NCI-H146 treated with DMSO at 0.1 percent for 48 hours (cell line): ENCODE results near the gene ATP8B4.

ENCODE experiments used
- DNase-seq: peaks from one replicate; lab custom pipeline; 2025; ENCODE audit not compliant: unreplicated experiment; lab: John Stamatoyannopoulos, UW

ATP8B4 gene

DNA sequence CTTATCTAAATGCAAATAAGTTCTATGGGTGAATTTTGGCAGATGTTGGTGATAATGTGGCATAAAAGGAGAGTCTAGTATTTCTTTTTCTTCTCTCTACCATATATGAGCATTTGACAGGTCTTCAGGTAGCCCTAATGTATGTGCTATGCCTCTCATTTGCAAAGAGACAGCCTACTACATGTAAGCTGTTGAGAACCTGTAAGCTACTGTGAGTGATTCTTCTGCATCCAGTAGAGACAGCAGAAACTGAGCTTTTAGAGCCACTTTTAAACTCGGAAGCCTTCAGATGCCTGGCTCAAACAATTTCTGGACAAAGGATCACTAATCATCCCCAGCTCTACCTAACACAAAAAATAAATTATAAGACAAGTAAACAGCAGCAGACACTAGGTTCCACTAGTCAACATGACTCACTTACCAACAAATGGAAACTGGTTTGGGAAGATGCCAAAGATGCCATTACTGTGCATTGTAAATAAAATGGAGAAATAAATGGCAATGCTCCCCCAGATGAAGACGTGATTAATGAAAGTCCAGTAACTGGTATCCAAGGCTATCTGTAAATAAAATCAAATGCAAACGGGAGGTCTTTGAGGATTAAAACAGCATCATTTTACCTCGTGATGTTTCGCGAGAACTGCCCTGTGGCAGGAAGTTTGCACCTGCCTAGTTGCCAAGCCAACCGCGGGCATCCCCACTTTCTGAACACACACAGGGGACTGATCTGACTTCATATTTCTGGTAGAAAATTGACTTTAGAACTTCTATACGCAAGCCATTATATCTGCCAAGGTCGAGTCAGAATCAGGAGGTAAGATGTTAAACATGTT is 252.9 kb downstream of the ATP8B4 start:
- no peak for DNase-seq

DNA sequence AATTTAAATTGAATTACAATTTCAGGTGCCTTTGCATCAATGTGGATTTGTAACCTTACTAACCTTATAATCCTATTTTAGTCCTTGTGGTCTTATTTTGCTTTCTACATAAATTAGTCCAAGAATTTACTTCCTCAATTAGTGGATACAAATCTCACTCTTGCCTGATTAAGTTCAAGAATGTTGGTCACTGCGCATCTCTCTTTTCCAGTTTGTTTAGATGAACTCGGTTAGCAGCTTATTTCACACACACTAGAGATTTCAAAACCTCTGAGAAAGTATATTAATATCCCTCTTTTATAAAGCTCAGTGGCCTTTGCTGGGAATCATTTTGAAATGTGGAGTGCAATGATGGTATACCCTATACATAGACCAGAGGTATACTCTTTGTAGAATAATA is 254.8 kb downstream of the ATP8B4 start:
- no peak for DNase-seq

DNA sequence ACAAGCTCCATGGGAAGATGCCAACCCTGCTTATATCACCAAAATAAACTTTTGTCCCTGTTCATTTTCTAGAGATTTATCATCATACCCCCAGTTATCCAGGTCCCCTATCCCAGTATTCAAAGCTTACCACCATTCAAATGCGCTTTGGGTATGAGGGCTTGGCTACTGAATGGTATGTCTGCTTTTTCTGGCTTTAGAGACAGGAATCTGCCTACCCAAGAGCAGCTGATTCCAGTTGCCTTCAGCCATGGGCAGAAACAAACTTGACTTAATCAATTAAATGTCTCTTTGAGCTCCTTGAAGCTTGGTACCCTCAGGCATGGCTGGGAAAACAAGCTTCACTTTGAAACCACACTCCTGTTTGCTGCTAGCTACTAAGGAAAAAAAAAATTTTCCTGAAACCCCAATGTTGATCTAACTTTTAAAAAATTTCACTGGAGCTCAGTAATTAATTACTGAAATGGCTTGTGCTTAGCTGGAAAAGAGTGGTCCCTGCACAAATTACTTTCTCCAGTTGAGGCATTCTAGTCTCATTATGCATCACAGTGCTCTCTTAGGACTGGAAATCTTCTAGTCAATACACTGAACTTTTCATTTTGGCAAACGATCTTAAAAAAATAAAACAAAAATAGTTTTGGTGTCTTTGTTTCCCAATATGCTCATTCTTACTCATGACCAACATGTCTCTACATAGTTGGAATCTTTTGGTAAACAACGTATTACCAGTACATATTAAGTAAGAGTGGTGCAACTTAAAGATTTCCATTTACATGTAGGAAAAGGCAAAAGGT is 255.4 kb downstream of the ATP8B4 start:
- DNase-seq: no peak

DNA sequence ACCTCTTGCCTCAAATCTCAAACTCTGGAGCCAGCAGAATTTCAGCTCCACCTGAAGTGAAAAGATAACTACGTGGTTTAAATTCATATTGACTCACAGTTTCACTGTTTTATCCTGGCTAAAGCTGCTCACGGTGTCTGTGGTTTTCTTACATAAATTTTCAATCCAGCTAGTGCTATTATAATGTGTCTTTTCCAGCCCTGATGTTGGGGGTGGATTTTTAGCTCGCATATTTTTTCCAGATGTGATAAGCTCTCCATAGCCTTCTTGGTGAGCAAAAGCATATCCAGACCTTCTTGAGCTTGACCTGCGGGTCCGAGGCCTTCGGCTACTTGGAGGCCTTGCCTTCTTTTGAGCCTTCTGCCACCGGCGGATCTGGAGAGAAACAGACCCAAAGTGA is 258.9 kb downstream of the ATP8B4 start:
- DNase-seq: no peak

DNA sequence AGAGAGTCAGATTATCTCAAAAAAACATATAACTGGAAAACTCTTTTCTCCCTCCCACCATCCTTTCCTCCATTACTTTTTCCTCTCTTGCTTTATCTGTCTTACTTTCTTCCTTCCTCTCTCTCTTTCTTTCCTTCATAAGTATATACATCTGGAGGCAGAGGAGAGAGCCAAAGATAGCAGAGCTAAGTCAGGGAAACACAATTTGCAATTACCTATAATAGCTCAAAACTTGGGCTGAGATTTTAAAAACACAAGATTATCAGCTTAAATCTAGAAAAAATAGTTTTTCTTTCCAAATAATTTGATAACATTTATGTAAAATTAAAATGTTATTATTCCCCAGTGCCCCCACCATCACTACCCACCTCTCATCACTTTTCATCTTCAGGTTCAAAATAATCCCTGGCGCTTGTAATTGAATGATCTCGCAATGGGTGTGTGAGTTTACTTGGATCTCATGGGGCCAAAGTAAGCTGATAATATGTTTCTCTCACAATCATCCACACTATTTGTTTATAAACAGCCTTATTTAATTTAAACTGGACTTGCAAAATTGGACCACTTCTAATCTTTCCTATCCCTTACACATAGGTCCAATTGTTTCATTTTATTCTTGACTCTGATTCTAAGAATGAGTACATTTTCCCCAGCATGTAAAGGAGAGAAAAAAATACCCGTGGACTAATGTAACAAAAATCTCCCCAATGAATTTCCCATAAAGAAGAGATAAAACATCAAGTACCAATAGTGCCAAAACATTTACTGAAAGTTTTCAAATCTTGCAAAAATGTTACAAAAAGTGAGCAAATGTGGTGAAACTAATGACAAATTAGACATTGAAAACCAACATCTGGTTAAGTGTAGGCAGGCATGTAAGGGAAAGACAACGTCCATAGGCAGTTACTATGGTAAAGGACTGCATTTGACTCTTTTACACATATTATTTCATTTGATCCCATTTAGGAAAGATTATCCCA is 261.2 kb downstream of the ATP8B4 start:
- no peak for DNase-seq

DNA sequence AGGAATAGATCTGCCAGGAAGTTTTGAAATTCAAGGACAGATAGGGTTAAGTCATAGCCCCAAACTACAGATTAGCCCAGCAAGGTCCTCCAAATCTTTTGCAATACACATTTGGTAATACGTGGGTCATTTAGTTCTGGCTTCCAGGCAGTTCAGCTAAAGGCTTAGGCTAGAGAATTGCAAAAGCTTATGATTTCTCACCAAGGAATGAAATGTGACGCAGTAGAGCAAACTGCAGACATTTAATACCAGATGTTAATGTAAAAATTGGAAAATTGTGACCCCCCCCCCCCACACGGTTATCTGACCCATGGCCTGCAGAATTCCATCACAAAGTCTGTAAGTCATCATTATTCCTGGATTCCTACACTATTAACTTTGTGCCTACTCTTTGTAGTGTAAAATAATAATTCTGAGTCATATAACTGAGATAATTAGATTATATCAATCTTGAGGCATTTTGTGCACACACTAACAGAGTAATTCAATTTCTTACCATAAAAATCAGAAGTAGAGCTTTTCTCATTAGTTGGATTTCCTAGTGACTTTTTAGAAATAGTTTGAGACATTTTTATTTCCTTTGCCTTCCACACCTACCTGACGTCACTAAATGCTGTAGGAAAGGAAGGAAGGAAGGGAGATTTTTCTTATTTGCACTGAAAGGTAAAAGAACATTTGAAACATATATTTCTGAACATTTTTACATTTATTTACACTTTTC is 263.0 kb downstream of the ATP8B4 start:
- no peak for DNase-seq

DNA sequence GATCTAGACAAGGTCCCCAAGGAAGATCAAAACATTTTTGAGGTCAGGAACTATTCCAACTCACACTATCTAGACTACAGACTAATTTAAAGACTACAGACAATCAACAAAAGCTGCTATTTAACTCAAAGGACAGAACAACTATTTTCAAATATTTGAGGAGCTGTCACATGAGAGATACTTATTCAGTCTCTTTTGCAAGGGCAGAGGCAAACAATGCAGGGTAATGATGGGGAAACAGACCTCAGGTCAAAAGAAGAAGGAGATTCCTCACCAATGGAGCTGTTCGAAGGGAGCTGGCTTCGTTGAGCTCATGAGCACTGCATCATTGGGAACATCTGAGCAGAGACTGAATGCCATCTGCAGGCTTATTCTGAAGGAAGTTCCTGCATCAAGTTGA is 266.3 kb downstream of the ATP8B4 start:
- no peak for DNase-seq

DNA sequence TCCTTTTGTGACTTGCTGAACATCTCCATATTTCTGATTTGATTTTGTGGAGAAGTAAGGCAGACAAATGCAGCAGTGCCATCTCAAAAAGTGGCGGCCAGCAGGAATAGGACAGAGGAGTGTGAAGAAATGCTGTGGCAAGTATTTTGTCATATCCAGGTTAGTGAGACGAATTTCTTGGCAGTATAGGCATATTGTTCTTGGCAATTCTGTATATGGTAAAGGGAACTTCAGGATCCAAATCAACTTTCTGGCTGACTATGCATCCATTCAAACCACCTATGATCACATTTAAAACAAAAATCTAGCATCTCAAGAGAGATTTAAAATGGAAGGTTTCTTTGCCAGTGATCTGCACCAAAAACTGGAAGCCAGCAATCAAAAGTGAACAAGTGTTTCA is 270.2 kb downstream of the ATP8B4 start:
- DNase-seq: no peak

DNA sequence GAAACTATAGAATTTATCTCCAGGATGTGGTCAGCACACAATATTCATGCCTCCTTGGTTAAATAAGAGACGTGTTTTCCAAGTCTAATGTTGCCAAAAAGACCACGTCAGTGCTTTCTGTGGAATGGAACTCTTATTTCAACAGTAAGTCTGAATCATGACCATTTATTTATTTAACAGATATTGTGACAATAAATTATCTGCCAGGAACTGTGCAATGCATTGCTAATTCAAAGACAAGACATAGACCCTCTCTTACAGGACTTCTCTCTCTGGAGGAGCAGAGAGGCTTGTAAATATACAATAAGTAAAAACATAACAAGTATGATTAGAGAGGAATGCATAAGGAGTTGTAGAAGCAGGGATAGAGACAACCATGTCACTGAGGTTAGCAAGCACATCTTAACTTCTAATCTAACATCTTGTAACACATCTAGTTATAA is 270.7 kb downstream of the ATP8B4 start:
- DNase-seq: no peak

DNA sequence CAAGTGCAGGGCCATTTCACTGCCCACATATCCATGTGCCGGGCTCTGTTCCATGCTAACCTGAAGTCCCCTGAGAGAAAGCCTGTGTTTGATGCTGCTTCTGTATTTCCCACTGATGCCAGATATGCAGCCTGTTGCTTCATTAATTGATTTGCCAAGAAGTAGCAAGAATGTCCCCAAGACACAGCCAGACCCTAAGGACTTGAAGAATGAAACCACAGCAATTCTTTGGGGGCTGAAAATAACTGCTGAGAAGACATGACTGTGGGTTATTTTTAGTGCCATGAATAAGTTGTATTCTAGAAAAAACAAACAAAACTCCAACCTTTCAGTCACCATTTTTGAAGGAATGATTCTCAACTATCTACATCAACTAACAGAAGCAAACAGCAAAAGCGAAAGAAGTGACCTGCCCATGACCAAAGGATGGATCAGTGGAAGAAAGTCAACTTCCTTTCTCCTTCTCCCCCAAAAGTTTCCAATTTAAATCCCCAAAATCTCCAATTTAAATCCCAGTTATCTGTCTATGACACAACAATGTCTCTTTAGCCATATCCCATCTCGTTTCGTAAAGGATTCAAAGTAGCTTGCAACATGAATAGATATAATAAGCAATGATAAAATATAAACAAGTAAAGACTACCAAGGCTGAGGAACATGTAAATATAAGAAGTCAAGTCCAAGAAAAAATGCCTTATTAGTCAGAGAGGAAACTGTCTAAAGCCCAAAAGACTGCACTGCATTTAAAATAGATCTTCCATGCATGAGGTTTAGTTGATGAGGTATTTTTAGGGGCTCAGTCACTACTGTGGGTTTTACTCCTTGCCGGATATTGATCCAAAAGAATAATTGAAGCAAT is 271.4 kb downstream of the ATP8B4 start:
- no peak for DNase-seq

DNA sequence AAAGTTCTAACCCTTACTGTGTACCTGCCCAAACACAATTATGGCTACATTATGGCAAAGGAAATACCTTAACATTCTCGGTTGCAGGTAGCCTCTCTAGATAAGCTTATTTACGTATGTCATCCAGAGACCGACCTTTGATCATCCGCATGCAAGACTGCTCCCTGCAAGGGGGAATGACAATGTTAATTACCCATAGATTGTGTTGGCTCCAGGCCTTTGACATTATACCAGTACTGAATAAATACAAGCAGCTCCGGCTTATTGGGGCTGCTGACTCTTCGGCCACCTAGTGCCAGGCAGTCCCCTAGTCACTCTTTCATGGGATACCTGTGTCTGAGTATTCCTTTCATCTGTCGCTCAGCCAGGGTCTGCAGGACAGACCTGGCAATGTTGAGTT is 274.6 kb downstream of the ATP8B4 start:
- DNase-seq: no peak

DNA sequence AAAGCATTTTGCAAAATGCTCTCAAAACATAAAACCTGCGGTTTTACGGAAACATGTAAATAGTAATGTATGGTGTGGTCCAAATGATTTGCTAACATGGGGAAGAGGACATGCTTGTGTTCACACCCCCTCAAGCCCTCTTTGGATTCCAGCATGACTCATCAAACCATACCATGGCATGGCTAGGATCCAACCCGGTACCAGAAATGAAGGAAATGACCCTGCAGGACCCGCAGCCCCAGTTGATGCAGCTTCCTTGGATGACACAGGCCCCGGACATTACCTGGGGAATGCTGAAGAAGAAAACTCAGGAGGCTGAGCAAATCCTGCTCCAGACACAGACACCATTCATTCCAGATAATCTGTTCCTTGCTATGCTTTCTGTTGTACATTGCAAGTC is 275.3 kb downstream of the ATP8B4 start:
- DNase-seq: no peak

DNA sequence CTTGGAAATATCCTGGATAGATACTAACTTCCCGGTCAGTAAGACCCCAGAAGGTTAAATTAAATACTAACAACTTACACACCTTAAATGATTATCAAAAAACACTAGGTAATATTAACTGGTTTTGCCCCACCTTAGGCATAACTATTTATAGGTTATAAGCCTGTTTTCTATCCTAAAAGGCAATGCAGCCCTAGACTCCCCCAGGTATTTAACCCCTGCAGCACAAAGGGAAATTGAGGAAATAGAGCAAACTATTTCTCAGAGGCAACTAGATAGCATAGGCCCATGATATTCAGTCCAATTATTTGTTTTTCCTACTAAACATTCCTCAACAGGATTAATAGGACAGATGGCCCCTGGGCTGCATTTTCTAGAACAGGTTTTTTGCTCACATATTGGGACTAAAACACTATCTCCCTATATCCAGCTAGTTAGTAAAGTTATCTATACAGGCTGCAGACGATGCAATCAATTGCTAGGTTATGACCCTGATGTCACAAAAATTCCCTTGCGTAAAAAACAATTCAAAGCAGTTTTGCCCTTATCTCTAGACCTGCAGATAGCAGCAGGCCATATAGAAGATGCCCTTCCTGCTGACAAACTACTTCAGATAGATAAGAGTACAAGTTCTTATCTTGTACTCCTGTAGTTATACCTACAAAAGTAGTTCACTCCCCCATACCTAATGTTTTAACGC is 276.9 kb downstream of the ATP8B4 start:
- DNase-seq: no peak

DNA sequence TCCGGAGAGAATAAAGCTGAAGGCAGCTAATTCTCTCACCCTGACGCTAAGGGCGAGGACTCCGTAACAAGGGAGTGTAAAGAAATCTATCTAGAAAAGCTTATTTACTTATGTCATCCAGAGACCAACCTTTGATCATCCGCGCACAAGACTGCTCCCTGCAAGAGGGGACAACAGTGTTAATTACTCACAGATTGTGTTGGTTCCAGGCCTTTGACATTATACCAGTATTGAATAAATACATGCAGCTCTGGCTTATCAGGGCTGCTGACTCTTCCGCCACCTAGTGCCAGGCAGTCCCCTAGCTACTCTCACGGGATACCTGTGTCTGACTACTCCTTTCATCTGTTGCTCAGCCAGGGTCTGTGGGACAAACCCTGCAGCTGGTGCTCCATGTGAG is 286.5 kb downstream of the ATP8B4 start:
- no peak for DNase-seq

DNA sequence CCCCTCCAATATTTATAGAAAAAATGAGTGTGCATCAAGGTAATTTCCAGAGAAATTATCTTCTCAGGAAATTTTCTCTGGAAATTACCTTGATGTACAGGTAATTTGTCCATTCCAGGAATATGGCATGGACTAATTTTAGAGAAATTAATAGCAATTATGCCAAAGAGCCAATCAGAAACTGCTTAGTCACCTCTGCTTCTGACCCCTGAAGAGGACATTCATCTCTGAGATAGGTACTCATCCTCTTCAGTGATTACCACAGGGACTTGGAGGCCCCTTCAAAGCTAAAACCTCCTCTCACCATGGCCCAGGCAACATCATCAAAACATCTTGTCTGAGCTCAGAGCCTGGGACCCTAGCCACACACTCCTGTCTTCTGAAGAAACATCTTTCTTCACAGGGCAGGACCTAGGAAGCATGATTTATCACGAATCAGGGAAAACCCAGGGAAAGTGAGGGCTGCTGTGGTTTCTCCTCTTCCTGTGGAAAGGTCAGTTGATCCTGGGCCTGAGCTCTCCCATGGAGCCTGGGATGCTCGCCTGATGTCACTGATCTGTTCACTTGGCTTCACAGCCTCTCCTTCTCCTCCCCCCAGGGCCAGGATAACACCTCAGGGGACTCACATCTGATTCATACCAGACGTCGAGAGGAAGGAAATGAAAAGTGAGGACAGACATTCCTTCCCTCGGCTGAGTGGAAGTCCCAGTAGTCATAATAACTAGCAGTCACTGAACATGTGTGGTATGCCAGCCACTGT is 287.6 kb downstream of the ATP8B4 start:
- DNase-seq: no peak

DNA sequence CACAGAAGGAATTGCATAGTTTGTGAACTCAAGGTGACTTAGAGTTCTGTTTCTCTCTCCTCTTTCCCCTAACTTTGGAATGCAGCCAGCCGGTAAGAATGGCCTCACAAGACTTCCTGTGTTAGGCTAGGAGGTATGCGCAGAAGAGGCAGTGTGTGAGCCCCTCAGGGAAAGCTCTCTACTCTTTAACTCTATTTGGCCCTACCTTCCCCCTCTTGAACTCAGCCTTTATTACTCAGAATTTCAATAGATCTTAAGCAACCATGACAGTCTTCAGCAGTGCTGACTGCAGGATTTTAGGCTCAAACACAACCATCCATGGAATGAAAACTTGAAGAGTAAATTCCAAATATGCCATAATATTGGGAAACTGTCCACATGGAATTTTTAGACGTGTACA is 288.6 kb downstream of the ATP8B4 start:
- no peak for DNase-seq

DNA sequence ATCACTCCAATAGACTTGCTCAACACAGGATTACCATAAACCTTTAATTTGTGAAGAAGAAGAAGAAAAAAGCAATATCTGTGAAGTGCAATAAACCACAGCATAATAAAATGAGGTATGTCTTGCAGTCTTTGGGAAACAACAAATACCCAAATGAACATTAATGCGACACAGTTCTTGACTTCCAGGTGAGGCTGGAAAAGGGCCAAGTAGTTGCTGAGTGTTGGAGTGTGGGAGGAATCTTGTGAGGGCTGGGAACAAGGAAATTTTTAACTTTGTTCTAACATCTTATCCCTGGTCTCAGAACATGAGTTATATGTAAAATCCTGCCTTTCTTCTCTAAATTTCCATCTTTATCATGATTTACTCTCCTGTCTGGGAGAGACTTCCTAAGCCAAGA is 291.7 kb downstream of the ATP8B4 start:
- DNase-seq: no peak

DNA sequence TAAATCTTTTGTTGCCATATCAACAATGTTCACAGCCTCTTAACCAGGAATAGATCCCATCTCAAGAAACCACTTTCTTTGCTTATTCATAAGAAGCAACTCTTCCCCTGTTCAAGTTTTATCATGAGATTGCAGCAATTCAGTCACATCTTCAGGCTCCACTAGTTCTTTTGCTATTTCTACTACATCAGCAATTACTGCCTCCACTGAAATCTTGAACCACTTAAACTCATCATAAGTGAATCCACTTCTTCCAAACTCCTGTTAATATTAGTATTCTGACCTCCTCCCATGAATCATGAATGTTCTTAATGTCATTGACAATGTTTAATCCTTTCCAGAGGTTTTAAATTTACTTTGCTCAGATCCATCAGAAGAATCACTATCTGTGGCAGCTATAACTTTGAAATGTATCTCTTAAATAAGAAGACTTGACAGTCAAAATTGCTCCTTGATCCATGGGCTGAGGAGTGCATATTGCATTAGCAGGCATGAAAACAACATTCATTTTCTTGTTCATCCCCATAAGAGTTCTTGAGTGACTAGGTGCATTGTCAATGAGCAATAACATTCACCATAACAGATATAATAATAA is 292.3 kb downstream of the ATP8B4 start:
- no peak for DNase-seq
